ENCODE measurements around the gene MAN1C1.

The MAN1C1 gene

DNA sequence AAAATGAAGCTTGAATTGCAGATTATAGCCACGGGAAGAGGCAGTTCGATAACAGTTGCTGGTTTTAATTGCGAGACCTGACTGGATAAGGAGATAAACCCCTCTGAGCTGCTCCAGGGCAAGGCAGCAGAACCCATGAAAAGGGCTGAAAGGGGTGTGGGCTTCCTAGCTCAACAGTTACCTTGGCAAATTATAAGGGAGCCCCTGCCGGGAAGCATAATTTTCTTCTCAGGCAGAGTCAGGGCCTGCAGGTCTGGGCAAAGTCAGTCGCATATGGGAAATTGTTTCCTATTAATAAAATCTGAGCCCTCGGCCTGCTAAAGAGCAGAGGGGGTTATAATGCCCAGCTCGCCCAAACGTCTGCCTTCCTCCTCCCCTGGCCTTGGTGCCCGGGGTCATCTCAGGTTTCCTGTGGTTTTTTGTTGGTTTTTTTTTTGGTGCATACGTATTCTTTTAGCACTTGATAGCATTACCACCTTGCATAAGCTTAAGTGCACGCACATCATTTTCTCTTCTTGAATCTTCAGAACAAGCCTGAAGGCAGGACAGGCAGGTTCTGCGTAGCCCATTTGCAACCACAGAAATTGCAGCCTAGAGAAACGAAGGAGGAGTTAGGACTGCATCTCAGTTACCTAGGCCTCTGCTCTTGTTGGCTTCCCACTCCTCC is 149.5 kb downstream of the MAN1C1 start:
- no peak for DNase-seq

DNA sequence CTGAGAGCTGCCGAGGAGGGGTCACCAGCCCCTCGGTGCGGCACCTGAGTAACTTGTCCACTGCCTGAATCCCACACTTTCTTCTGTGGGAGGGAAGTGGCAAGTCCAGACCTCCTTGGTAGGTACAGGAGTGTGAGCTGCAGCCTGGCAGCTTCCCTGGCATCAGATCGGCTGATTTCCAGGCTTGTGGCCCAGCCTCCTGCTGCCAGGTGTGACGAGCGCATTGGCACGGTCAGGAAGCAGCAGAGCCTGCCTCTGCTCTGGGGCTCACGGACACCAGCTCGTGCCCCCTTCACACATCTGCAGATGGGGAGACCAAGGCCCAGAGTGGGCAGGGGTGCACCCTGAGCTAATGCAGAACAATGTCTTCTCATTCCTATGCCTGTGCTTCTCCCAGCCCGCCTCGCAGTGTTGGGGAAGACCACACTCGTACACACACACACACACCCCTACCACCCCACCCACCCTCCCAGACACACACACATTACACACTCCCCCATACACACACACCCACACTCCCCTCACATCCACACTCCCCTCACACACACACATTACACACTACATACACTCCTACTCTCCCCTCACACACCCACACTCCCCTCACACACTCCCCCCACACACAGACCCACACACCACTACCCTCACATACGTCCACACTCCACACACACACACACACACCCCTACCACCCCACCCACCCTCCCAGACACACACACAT is 150.3 kb downstream of the MAN1C1 start:
- no peak for DNase-seq

DNA sequence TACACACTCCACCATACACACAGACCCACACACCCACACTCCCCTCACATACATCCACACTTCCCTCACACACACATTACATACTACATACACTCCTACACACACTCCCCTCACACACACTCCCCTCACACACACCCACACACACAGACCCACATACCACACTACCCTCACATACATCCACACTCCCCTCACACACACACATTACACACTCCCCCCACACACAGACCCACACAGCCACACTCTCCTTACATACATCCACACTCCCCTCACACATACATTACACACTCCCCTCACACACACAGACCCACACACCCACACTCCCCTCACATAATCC is 150.8 kb downstream of the MAN1C1 start:
- DNase-seq, result no peak

DNA sequence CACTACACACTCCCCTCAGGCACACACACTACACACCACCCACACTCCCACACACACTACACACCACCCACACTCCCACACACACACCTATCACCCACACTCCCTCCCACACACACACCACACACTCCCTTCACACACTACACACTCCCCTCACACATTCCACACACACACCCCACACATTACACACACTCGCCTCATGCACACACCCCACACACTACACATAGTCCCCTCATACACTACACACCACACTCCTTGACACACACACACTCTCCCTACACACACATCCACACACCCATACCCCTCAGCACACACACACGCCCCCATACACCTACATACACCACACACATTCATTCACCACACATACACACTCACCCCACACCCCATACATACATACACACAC is 152.4 kb downstream of the MAN1C1 start:
- no peak for DNase-seq

DNA sequence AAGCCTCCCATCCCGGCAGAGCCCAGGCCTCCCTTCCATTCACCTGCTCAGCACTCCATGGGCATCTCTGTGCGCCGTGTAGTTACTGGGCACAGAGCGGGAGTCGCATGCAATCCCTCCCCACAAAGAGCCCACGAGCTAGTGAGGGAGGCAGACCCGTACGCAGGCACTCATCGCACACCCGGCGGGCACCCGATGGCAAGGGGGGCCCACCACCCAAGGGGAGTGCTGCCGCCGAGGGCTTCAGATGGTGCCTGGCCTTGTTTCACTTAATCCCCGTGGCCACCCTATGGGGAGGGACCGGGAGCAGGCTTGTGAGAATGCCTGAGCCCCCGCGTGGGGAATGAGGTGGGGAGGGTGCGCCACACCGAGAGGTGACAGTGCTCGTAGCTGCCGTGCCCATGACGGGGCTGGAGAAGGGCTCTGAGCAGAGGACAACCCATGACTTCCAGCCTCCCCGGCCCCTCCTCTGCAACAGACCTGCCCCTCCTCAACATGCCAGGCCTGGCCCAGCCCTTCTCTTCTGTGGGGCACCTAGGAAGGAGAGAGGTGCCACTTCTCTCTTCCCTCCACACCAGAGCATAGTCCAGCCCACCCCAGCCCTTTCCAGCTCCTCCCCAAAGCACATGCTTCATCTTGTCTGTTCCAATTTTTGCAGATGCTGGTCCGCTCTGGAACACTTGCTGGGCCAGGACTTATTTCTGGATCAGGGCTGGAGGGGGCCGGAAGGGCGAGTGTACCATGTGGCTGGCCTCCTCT is 153.2 kb downstream of the MAN1C1 start:
- no peak for DNase-seq

DNA sequence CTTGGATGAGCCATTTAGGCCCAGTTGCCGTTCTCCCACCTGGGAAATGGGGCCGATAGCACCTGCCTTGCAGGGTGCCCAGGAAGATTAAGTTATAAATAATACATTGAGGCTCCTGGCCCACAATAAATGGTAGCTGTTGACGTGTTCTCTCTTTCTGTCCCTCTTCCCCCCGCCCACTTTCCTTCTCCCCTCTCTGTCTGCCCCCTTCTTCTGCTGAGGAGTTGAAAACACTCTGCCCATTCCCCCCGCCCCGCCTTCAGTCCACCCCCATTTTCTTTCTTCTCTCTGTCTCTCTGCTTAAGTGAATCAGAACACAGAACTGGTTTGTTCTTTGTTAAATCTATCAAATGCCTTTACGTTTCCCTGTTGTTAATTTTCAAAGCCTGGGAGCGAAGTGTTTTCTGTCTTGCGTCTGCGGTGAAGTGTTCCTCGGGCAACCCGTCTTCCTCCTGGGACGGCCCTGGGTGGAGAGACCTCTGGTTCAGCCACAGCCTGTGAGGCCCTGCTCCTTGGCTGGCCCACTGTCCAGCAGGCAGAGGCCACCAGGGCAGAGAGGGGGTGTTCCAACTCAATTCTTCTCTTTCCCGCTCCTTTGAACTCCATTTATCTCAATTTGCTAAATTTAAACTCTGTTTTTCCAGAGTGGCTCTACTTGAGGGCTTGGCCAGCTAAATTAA is 154.1 kb downstream of the MAN1C1 start:
- no peak for DNase-seq

DNA sequence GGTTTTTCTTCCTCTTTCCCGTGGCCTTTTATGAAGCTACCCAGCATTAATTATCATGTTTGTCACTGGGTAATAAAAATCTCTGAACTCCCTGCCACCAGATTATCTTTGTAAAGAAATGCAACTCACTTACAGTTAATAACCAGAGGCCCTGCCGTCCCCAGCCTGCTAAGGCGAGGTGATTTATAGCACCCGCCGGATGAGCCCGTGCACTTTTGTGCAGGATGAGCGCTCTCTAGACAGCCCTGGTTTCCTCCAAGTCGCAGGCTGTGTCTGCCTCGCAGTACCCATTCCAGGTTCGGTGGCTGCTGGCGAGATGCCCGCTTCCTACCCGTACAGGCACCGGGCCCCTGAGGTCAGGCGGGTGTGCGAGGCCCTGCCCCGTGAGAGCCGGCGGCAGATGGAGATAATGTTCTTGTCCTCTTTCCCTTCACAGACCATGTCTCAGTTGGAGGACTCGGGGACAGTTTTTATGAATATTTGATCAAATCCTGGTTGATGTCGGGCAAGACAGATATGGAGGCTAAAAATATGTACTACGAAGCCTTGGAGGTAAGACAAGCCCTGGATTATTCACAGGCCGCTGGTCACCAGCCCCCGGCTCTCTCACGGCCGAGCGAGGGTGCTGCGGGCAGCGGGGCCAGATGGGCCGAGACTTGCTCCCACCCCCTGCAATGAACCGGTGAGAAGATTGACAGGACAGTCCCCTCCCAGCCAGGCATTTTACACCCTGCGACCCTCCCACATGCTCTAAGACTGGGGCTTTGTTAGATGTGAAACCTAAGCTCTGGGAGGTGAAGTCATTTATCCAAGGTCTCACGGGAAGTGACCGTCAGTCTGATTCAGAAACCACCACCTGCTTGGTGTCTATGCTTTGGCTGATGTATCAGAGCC is 154.9 kb downstream of the MAN1C1 start:
- DNase-seq, result no peak

DNA sequence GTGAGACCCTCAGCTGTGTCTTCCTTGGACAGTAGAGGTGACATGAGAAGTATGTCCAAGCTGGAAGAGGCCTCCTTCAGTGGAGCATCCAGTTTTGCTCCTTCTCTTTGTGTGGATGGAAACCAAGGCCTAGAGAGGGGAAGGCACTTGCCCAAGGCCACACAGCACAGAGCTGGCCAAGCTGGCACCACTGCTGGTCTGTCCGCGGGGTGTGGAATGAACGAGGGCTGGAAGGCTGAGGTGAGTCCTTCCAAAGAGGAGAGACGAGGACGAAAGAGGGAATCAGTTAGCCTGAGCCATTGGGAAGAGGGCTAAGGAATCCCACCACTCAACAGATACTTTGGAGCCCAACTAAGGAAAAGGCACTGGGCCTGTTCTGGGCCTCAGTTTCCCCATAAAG is 155.6 kb downstream of the MAN1C1 start:
- DNase-seq, result no peak

DNA sequence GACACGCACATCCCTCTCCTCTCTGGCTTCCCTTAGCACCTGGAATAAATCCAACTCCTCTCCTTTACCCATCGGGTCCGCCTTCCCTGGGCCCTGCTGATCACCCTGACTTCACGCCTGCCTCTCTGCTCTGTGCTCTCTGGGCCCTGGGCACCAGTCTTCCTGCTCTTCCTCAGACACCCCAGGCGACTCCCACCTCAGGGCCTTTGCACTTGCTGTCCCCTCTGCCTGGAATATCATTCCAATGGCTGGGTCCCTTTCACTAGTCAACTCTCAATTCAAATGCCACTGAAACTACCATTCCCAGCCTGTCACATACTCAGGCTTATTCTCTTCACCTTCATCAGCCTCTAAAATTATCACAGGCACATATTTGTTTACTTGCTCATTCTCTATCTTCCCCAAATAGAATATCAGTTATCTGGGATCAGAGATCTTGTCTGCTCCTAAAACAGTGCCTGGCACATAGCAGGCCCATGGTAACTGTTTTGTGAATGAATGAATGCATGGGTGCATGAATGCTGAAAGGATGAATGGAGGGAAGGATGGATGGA is 156.2 kb downstream of the MAN1C1 start:
- no peak for DNase-seq

DNA sequence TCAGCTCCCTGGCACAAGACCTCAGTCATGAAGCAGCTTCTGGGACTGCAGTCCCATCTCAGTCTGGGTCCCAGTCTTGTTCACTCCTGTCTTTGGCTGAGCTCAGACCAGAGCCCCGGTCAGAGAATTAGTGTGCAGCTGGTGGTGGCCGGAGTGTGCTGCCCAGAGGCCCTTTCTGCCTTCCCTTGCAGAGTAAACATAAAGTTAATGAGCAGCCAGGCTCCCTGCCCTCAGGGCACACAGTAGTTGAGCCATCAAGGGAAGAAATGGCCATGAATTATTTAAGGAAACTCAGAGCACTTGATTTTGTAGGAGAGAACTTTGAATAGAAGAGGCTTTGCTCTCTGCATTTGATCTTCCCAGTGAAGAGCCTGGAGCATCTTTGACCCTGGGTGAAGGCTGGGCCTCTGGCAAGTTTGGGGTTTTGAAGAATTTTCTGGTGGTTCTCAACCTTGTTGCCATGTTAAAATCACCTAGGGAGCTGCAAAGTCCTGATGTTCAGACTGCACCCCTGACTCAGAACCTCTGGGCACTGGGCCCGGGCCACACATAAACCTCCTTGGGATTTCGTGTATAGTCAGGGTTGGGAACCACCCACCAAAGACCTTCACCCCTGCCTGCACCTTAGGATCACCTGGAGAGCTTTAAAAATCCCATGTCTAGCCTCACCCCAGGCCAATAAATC is 157.0 kb downstream of the MAN1C1 start:
- DNase-seq, result no peak

DNA sequence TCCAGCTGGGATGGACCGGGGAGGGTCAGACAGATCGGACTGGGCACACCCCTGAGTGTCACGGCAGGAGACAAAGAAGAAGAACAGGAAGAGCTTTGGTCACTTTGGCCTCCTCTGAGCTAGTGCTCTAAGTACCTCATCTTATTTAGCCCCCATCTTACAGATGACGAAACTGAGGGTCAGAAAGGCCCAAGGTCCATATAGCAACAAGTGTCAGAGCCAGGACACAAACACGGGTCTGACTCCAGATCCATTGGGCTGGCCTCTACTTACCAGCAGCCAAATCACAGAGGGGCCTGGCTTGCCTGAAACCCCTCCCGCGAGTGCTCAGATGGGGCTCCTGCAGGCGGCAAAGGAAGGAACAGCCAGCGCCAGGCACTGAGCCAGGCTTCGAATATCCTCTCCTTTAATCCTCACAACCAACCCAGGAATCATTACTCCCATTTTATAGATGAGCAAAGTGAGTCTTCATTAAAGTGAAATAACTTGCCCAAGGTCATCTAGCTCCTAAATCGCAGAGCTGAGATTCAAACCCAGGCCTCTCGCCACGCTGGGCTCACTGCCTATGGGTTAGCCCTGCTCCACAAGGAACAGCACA is 157.7 kb downstream of the MAN1C1 start:
- no peak for DNase-seq

DNA sequence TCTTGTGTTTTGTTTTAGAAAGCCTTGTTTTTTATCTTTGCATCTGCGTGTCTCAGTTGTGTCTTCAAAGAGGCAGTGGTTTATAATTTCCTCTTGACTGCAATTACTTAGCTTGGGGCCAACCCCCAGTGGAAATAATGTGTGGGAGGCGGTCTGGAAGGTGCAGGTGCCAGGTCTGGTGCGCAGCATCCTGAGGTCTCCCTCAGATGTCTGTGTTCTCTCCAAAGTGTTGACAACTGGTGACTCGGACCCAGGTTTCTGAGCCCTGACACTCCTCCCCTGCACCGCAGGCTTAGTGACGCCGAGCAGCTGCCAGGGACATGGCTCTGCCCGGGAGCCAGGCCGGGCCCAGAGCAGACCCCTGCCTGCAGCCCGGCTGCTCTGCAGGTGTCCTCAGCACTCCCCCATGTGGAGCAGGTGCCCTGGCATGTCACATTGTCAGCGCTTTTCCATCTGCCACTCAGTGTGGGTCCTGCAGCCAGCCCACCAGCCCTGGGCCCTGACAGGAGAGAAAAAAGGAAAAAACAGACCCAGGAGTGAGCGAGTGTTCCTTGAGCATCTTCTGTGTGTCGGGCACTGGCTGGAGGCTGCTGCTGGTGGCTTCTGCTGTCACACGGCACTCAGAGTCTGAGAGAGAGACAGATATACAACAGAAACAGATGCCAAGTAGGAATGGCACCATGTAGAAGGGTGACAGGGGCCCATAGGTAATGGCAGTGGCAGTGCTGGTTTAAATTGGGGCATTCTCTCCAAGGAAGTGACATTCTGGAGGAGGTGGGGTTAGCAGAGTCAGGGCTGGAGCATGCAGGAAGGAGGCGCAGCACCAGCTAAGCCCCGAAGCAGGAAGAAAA is 158.6 kb downstream of the MAN1C1 start:
- no peak for DNase-seq

DNA sequence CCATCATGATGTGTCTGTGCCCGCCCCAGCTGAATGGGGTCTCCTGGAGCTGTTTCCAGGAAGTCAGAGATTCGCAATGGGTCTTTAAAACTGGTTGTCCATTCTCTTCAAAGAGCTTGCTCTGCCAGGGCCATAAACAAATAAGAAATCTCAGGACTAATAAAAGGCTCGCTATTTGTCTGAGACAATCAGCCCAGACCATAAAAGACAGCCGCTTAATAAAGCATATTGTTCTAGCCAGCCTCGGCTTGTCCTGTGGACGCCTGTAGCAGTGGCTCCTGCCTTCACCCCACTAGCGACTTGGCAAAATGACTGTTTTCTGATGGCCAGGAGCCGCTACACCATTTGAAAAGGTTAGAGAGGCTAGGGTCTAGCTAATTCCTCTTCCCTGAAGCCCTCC is 162.8 kb downstream of the MAN1C1 start:
- no peak for DNase-seq

DNA sequence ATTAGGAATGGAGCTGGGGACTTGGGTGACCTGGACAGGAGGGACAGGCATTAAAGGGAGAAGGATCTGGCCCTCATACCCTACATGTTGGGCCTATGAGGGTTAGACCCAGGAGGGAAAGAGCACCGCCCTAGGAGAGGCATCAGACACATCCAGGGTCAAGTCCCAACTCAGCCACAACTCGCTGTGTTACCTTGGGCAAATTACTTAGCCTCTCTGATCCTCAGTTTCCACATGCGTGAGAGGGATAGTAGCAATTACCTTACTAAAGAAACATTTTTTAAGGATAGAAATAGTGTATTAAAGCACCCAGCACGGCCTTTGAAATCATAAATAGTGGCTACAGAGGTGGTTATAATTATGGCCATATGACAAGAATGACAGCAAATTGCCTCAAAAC is 163.3 kb downstream of the MAN1C1 start:
- DNase-seq, result no peak

DNA sequence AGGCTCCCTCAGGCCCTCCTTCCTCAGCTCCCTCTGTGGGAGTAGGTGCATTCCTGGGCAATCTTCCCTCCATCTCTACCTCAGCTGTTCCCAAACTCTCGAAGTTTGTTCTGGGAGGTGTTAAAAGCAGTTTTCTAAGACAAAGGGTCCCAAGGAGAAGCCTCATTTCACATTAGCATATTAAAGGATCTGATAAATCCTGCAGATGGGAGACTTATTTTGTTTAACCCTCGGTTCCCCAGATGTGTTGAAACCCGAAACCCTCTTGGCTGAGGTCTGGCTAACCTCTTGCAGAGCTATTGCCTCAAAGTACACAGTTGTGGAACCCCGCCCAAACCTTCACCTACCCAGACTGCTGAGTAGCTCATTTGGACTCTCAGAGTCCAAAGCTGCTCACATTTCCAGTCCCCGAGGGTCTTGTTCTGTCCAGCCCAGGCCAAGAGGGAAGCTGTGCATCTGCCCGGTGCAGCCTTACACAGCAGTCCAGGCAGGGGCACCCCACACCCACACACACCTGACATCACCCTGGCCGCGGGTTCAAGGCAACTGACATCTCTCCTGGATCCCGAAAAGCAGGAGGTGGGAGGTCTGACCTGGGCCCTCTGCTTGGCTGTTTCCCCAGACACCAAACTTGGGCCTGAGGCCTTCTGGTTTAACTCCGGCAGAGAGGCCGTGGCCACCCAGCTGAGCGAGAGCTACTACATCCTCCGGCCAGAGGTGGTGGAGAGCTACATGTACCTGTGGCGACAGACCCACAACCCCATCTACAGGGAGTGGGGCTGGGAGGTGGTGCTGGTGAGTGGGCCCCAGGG is 163.9 kb downstream of the MAN1C1 start:
- no peak for DNase-seq

DNA sequence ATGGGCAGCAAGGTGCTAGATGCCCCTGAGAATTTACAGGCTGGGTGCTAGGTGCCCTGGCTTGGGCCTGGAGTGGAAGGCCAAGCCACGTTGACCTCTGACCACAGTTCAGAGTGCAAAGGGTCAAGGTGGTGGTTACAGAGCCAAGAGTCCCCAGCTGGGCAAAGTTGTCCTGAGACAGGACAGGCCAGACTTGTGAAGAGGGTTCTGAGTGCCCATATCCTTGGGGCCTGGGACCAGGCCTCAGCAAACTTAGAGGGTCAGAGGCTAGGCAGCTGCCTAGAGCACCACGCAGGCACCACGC is 164.5 kb downstream of the MAN1C1 start:
- DNase-seq, result no peak

DNA sequence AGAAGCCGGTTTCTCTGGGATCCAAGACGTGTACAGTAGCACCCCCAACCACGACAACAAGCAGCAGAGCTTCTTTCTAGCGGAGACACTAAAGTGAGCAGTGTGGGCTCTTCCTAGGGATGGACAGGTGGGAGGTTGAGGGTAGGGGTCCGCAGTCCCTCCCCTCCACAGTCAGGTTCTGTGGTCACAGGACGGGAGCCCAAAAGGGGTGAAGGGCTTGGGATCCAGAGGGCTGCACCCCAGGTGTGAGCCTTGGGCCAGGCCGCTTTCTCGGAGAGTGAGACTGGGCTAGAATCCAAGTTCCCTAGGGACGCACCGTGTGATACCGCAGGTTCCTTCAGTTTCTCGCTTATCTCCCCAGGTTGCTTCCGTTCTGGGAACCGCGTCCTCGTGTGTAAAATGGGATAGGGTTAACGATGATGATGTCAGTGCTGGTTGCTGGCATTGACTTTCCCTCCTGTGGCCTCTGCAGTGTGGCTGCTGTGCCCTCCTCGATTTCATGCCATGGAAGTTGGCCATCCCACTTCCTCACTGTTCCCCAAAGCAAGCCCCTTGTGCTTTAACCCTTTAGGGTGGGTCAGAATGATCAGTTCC is 166.1 kb downstream of the MAN1C1 start:
- no peak for DNase-seq

DNA sequence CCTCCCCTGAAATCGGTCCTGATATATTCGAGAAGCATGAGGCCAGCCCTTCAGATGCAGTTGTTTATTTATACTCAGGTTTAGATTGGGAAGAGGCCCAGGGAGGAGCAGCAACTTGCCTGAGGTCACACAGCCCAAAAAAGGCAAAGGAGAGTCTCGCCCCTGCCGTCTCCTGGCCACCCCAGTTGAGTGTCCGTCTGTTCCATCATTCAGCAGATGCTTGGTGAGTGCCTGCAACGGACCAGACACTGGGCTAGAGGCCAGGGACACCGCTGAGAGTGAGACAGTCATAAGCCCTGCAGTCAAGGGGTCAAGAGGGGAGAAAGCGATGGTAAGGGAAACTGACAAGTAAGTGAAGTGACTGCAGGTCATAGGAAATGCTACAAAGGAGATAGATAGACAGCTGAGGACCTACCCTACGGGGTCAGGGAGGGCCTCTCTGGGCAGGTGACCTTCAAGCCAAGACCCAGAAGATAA is 168.0 kb downstream of the MAN1C1 start:
- no peak for DNase-seq

Measured in inflammatory macrophage (primary cell).